Esophagus squamous epithelium (tissue), 5 donors: ENCODE measurements around the gene GABBR2. TPM values are rescaled to one million over a fixed set of nuclear protein-coding genes. Genes with fewer than 3 reads are reported as not detected.

Source experiments
- DNase-seq: peaks from one replicate; lab custom pipeline; 2025; lab: John Stamatoyannopoulos, UW
- H3K27ac ChIP-seq, 4 donors: fragments of 200-600 bp; sonication (generic); one replicate each; pipeline ENCODE4 v1.5.1; 2016 to 2019; ENCODE audit warnings: mild to moderate bottlenecking in 1 of 4
- H3K27me3 ChIP-seq, 4 donors: fragments of 200-600 bp; sonication (generic); 1 replicate in 3 of 4; 2 replicates in 1 of 4; pipeline versions ENCODE4 v1.5.1 to v1.6.0; 2017 to 2021; ENCODE audit warnings: antibody characterized with exemption in 1 of 4
- H3K36me3 ChIP-seq, 3 donors: fragments of 200-600 bp; sonication (generic); one replicate each; pipeline ENCODE4 v1.5.1; 2016 to 2019
- H3K4me1 ChIP-seq, 3 donors: fragments of 200-600 bp; sonication (generic); one replicate each; pipeline ENCODE4 v1.5.1; 2017 to 2019
- H3K4me3 ChIP-seq, 4 donors: fragments of 200-600 bp; sonication (generic); 1 replicate in 3 of 4; 2 replicates in 1 of 4; pipeline ENCODE4 v1.5.1; 2016 to 2019; ENCODE audit warnings: mild to moderate bottlenecking in 2 of 4, moderate library complexity in 1 of 4
- H3K9me3 ChIP-seq, 3 donors: fragments of 200-600 bp; sonication (generic); one replicate each; pipeline ENCODE4 v1.5.1; 2016 to 2019
- CTCF ChIP-seq, 6 experiments: fragments of 450-650 bp in 4 of 6; fragments of 200-600 bp in 2 of 6; sonication (generic) in 2 of 6; IDR thresholded peaks; one replicate each; pipeline ENCODE4 v1.5.1; 2016 to 2019; ENCODE audit warnings: antibody characterized with exemption in 6 of 6, mild to moderate bottlenecking in 4 of 6, moderate library complexity in 4 of 6
- POLR2A ChIP-seq, 4 donors: fragments of 450-650 bp; IDR thresholded peaks; one replicate each; pipeline ENCODE4 v1.6.1; 2017; ENCODE audit warnings: antibody characterized with exemption in 4 of 4, mild to moderate bottlenecking in 4 of 4, moderate library complexity in 3 of 4
- WGBS, 2 donors: methylation state at CpG; one replicate each; pipeline ENCODE4 v1.1.5; 2018; 5-methylcytosine and 5-hydroxymethylcytosine counted together
- intact Hi-C: fragments of 100-400 bp; cut with DNase I; formaldehyde crosslinking; loops from one replicate; pipeline ENCODE4 v1.15.0; 2022
- total RNA-seq, 4 donors: library from RNA; depleted of rRNA; stranded (reverse); fragments of >200 nt; gene quantifications; one replicate each; pipeline ENCODE4 v1.1.0, GENCODE V29; 2016
- donor health status: DM: yes; HTN: yes; CAD: no.

Gene GABBR2
- total RNA-seq, 4 donors from 2014 or later, result not detected

GRCh38 chr9:98311541-98311940 lies 397.2 kb downstream of the GABBR2 start:
- no peak for TF ChIP-seq CTCF (IDR thresholded peaks at IDR 0.05)
- TF ChIP-seq POLR2A (IDR thresholded peaks at IDR 0.05), result no peak
- H3K36me3 ChIP-seq, result no peaks in the 10 kb centered on the region
- intact Hi-C loops, result loop anchor here (10.0 kb wide), 1 partner anchor 483 kb away; the partner anchor contains the start of gene ANKS6
- DNase-seq, result no peak
- H3K4me3 ChIP-seq, result no peak overlapping the region
- no peak overlapping the region for H3K27ac ChIP-seq
- H3K4me1 ChIP-seq, result no peaks in the 10 kb centered on the region
- peaks cover 0 to 3% (median 0%) of the 10 kb centered on the region in 4 donors for H3K27me3 ChIP-seq
- no peaks in the 10 kb centered on the region for H3K9me3 ChIP-seq

GRCh38 chr9:98310752-98311392 lies 397.9 kb downstream of the GABBR2 start:
- intact Hi-C loops, result loop anchor here (10.0 kb wide), 1 partner anchor 484 kb away; the partner anchor contains the start of gene ANKS6
- WGBS, 2 donors, result 33 to 85% methylated on average over 1 to 6 of the region's 6 CpGs
- H3K27me3 ChIP-seq, result peaks cover 0 to 3% (median 0%) of the 10 kb centered on the region in 4 donors

GRCh38 chr9:98306384-98307145 lies 402.2 kb downstream of the GABBR2 start:
- Histone ChIP-seq H3K9me3 (no peaks in the 10 kb centered on the region), H3K27me3 (peaks cover 0 to 3% (median 0%) of the 10 kb centered on the region in 4 donors), H3K27ac (no peak overlapping the region), H3K4me1 (no peaks in the 10 kb centered on the region), H3K4me3 (no peak overlapping the region), H3K36me3 (no peaks in the 10 kb centered on the region)
- WGBS, 2 donors, result 47 to 49% methylated on average over 6 to 7 of the region's 7 CpGs
- intact Hi-C loops, result no loop called here
- no peak for DNase-seq
- TF ChIP-seq CTCF (IDR thresholded peaks at IDR 0.05), result no peak
- TF ChIP-seq POLR2A (IDR thresholded peaks at IDR 0.05), result no peak

More at GRCh38 chr9:98310752-98311392, 397.9 kb downstream of the GABBR2 start:
- H3K9me3 ChIP-seq, result no peaks in the 10 kb centered on the region
- TF ChIP-seq CTCF (IDR thresholded peaks at IDR 0.05) (no peak), POLR2A (IDR thresholded peaks at IDR 0.05) (no peak)
- DNase-seq, result no peak
- no peak overlapping the region for H3K27ac ChIP-seq
- H3K4me3 ChIP-seq, result no peak overlapping the region
- H3K4me1 ChIP-seq, result no peaks in the 10 kb centered on the region
- H3K36me3 ChIP-seq, result no peaks in the 10 kb centered on the region

GRCh38 chr9:98304381-98304780 lies 404.4 kb downstream of the GABBR2 start:
- no peak for TF ChIP-seq POLR2A (IDR thresholded peaks at IDR 0.05)
- no peak for TF ChIP-seq CTCF (IDR thresholded peaks at IDR 0.05)
- no peaks in the 10 kb centered on the region for H3K9me3 ChIP-seq

GRCh38 chr9:98303633-98304125 lies 405.1 kb downstream of the GABBR2 start:
- Histone ChIP-seq H3K27ac (no peak overlapping the region), H3K4me3 (no peak overlapping the region), H3K36me3 (no peaks in the 10 kb centered on the region), H3K4me1 (no peaks in the 10 kb centered on the region), H3K9me3 (no peaks in the 10 kb centered on the region), H3K27me3 (peaks cover 0 to 3% (median 0%) of the 10 kb centered on the region in 4 donors)
- intact Hi-C loops, result no loop called here
- DNase-seq, result no peak
- 79 to 85% methylated on average over 5 of the region's 8 CpGs for WGBS, 2 donors
- no peak for TF ChIP-seq POLR2A (IDR thresholded peaks at IDR 0.05)
- no peak for TF ChIP-seq CTCF (IDR thresholded peaks at IDR 0.05)

More at GRCh38 chr9:98304381-98304780, 404.4 kb downstream of the GABBR2 start:
- Histone ChIP-seq H3K27me3 (peaks cover 0 to 3% (median 0%) of the 10 kb centered on the region in 4 donors), H3K27ac (no peak overlapping the region), H3K4me1 (no peaks in the 10 kb centered on the region), H3K4me3 (no peak overlapping the region), H3K36me3 (no peaks in the 10 kb centered on the region)
- WGBS, 2 donors, result 81 to 87% methylated on average over 2 to 3 of the region's 4 CpGs
- intact Hi-C loops, result no loop called here
- no peak for DNase-seq
